HG02588 (cell line): ENCODE measurements around the gene FUZ.

Source experiments
- ATAC-seq: cut with Tn5 transposase; IDR thresholded peaks from one replicate; pipeline ENCODE4 v1.9.1; 2021; ENCODE audit warnings: mild to moderate bottlenecking, moderate library complexity; ENCODE audit not compliant: unreplicated experiment

Gene FUZ

DNA sequence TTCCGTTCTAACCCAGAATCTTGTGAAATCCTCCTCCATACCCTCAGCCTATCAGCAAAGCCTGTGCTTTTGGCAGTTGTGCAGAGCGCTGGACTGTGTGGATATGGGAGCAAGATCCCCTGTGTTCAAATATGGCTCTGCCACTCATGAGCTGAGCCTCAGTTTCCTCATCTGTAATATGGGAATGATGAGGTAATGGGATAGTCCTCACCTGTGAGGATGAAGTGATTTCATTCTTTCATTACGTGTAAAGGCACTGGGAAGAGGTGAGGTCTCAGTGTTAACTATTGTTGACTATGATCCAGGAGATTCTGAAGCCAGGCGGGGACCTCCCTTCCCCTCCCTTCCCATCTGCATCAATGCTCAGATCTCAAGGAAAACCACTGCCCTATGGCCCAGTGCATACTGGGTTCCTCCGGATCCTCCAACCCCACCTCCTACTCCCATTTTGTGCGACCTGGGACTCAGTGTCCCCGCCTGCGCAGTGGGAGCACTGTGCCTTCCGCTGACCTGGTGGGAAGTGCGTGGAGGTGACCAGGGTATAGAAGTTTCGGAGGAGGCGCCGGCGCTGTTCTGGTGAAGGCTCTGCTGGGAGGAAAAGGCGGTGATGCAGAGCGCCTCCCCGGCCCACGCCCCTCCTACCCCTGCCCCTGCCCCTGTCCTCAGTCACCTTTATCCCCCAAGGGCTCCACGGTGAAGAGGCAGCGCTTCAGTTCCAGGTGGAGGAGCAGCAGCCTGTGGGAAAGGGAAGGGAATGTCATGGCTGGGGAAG is 5.0 kb downstream of the FUZ start:
- no peak for ATAC-seq

GRCh38 chr19:49807058-49807903 is 5.8 kb downstream of the FUZ start:
- ATAC-seq, result no peak

GRCh38 chr19:49806620-49806959 is 6.5 kb downstream of the FUZ start:
- no peak for ATAC-seq

DNA sequence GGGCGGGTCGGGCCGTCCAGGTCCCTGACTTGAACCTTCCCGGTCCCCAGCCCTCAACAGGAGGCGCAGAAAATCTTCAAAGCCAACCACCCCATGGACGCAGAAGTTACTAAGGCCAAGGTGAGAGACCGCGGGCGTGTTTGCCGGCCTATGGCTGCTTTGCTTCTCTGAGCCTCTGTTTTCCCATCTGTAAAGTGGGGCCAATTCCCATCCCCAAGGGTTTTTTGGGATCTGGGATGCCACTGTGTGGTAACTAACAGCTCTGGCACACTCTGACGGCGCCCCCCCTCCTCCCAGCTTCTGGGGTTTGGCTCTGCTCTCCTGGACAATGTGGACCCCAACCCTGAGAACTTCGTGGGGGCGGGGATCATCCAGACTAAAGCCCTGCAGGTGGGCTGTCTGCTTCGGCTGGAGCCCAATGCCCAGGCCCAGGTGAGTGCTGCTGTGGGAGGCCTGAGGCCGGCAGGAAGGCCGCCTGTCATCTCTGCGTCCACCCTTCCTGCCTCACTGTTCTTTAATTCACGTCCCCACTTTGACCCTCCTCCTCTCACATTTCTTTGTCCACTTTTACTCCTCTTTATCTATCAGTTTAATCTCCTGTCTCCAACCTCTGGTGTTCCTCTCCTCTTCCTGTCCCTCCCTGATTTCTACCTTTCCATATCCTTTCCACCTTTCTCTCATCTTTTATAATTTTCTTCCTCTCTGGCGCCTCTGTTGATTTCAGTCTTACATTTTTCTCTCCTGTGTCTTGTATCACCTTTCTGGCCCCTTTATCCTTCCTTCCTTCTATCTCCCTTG is 7.1 kb downstream of the FUZ start:
- ATAC-seq, result no peak

DNA sequence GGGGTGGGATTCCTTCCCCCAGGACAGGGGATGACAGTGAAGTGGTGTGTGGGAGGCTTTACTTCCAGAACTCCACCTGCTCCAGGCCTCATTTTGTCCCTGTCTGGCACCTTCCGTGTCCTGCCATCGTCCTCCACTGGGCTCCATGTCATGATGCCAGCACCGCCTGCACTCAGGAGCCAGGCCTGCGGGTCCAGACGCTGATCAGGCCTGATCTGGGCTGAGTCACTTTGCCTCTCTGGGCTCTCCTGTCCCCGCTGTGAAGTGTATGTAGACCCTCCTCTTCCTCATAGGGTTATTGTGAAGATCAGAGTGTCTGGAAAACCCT is 9.6 kb downstream of the FUZ start:
- no peak for ATAC-seq

DNA sequence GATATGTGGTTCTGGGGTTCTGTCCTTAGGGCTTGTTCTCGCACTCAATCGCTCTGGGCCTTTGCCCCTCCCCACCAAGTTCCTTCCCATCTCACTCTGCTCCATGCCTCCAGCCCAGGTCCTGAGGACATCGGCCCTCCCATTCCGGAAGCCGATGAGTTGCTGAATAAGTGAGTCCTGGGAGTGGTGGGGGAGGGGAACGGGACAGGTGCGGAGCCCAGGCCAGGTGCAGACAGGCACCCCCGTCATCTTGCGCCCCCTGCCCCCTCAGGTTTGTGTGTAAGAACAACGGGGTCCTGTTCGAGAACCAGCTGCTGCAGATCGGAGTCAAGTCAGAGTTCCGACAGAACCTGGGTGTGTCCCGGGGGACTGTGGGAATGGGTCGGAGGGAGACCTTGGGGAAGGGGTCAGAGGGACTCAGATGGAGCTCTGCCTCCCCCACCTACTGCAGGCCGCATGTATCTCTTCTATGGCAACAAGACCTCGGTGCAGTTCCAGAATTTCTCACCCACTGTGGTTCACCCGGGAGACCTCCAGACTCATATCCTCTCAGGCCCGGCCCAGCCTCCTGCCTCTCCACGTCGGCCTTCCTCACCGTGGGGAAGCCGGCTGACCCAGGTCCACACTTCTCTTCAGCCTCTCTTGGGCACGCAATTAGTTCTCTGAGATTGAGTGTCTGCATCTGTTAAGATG is 10.1 kb downstream of the FUZ start:
- no peak for ATAC-seq

- ATAC-seq, result no peak
Observed at GRCh38 chr19:49801966-49802661, 11.0 kb downstream of the FUZ start.

DNA sequence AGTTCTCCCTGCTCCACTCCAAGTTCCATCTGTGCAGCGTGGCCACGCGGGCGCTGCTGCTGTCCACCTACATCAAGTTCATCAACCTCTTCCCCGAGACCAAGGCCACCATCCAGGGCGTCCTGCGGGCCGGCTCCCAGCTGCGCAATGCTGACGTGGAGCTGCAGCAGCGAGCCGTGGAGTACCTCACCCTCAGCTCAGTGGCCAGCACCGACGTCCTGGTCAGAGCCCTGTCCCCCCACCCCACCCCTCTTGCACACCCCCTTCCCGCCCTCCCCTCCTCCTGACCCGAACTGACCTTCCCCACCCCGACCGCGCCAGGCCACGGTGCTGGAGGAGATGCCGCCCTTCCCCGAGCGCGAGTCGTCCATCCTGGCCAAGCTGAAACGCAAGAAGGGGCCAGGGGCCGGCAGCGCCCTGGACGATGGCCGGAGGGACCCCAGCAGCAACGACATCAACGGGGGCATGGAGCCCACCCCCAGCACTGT is 11.6 kb downstream of the FUZ start:
- ATAC-seq, result no peak

- no peak for ATAC-seq
Observed at GRCh38 chr19:49800771-49801170, 12.3 kb downstream of the FUZ start.

GRCh38 chr19:49799798-49800376 is 13.2 kb downstream of the FUZ start:
- ATAC-seq, result no peak

DNA sequence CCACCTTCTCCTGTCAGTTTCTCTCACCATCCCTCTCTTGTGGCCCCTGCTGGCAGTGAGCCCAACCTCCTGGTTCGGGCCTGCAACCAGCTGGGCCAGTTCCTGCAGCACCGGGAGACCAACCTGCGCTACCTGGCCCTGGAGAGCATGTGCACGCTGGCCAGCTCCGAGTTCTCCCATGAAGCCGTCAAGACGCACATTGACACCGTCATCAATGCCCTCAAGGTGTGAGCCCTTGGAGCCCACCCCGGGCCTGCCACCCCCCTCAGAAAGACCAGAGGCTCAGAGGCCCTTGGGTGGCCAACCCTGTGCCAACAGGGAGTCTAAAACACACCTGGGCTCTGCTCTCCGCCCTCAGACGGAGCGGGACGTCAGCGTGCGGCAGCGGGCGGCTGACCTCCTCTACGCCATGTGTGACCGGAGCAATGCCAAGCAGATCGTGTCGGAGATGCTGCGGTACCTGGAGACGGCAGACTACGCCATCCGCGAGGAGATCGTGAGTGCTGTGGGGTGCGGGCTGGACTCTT is 13.8 kb downstream of the FUZ start:
- no peak for ATAC-seq

GRCh38 chr19:49798574-49798973 is 14.5 kb downstream of the FUZ start:
- no peak for ATAC-seq

DNA sequence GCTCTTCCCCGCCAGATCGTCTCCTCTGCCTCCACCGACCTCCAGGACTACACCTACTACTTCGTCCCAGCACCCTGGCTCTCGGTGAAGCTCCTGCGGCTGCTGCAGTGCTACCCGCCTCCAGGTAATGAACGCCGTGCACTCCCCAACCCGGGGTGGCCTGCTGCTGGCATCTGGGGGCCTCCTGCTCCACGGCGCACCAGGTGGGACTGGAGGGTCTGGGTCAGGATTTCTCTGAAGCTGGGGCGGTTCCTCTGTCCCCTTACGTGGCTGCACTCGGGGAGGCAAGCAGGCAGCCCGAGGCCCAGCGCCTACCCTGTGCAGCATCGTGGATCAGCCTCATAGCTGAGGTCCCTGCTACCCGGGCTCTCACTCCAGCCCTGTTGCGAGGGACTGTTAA is 17.5 kb downstream of the FUZ start:
- no peak for ATAC-seq

DNA sequence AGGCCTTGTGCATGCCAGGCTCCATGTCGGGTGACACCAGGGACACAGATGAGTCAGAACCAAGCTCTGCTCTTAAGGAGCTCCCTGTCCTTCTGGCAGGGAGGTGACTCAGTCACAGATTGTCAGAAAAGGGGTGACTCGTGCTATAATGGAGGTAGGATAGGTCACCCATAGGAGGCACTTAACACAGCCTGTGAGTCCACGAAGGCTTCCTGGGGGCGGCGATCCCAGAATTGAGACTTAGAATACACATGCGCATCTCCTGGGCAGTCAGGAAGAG is 19.6 kb downstream of the FUZ start:
- no peak for ATAC-seq

GRCh38 chr19:49792829-49793560 is 20.1 kb downstream of the FUZ start:
- no peak for ATAC-seq

DNA sequence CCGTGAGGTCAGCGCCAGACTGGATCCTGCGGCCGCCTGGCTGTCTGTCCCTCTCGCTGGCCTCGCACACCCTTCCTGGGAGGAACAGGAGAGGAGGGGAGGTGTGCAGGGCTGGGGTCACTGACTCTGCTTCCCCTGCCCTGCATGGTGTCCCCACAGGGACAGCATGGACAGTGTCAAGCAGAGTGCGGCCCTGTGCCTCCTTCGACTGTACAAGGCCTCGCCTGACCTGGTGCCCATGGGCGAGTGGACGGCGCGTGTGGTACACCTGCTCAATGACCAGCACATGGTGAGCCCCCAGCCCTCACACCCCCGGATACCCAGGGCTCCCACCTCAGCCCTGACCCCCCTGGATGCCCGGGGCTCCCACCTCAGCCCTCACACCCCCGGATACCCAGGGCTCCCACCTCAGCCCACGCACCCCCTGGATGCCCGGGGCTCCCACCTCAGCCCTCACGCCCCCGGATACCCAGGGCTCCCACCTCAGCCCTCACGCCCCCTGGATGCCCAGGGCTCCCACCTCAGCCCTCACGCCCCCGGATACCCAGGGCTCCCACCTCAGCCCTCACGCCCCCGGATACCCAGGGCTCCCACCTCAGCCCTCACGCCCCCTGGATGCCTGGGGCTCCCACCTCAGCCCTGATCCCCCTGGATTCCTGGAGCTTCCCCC is 21.2 kb downstream of the FUZ start:
- no peak for ATAC-seq

- ATAC-seq, result no peak
Observed at GRCh38 chr19:49790866-49791265, 22.2 kb downstream of the FUZ start.

DNA sequence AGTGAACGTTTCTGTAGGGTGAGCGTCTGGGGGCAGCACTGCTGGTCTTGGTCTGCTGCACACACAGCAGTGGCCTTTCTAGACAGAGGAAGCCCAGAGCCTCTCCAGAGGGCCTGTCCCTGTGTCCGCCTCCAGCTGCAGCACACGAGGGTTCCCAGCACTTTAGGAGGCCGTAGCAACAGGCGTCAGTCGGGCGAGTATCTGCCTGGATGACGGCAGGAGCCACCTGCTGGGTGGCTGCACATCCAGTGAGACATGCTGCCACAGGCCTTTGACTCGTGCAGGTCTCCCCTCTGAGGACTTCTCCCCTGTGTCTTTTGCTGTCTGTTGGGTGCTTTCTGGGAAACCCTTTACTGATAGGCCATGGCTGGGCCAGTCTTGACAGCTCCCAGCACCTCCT is 24.2 kb downstream of the FUZ start:
- ATAC-seq, result no peak

- no peak for ATAC-seq
Observed at GRCh38 chr19:49787746-49788145, 25.3 kb downstream of the FUZ start.
